ENCODE data around the gene SNX25.

- TF ChIP-seq FOXK2 (IDR thresholded peaks at IDR 0.05) (no peak), SUZ12 (IDR thresholded peaks at IDR 0.05) (no peak), L3MBTL2 (conservative IDR thresholded peaks at IDR 0.05) (no peak), FOXA1 (IDR thresholded peaks at IDR 0.05) (no peak), NFRKB (IDR thresholded peaks at IDR 0.05) (no peak), TARDBP (IDR thresholded peaks at IDR 0.05) (no peak), SP1 (IDR thresholded peaks at IDR 0.05) (no peak), BHLHE40 (IDR thresholded peaks at IDR 0.05; ENCODE audit: borderline replicate concordance) (no peak)
These were observed 101.9 kb downstream of the SNX25 start for GRCh38 chr4:185311113-185311888.

Data from HEK293T (cell line).